OCI-LY1 (cell line): ENCODE measurements around the gene NOTUM.

ENCODE experiments used
- EZH2 ChIP-seq: fragments of 200-600 bp; sonication (generic), shearing (Covaris generic); IDR thresholded peaks from 2 replicates; pipeline ENCODE4 v1.8.0; 2017; ENCODE audit warnings: borderline replicate concordance, mixed run types, mild to moderate bottlenecking, antibody characterized with exemption, low read length, moderate library complexity, mixed read lengths
- TF ChIP-seq, protein P1 (sequence below): fragments of 200-600 bp; sonication (generic), shearing (Covaris generic); IDR thresholded peaks from 2 replicates; pipeline ENCODE4 v1.5.1; 2017; ENCODE audit warnings: mild to moderate bottlenecking, antibody characterized with exemption, low read length, moderate library complexity, mixed read lengths

DNA sequence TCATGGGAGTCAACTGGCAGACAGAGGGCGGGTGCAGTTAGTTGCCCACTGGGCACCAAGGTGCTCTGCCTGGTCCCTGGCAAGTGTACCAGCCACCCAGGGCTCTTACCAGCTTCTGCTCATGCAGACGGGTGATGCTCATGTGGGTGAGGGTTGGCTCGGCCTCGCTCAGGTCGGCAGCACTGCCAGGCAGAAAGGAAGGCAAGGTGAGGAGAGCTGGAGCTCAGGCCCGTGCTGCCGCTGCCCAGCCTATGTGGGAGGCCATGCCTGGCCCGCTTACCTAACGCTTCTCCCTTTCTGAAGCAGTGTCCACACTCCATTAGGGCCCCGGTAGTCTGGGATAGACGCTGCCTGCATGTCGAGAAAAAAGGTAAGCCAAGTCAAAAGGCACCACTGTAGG is 45.7 kb downstream of the NOTUM start:
- TF ChIP-seq EZH2 = no peak
- TF ChIP-seq, protein P1, sequence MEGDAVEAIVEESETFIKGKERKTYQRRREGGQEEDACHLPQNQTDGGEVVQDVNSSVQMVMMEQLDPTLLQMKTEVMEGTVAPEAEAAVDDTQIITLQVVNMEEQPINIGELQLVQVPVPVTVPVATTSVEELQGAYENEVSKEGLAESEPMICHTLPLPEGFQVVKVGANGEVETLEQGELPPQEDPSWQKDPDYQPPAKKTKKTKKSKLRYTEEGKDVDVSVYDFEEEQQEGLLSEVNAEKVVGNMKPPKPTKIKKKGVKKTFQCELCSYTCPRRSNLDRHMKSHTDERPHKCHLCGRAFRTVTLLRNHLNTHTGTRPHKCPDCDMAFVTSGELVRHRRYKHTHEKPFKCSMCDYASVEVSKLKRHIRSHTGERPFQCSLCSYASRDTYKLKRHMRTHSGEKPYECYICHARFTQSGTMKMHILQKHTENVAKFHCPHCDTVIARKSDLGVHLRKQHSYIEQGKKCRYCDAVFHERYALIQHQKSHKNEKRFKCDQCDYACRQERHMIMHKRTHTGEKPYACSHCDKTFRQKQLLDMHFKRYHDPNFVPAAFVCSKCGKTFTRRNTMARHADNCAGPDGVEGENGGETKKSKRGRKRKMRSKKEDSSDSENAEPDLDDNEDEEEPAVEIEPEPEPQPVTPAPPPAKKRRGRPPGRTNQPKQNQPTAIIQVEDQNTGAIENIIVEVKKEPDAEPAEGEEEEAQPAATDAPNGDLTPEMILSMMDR = no peak
